Measurements from ENCODE around the gene ZNF74. TPM values are rescaled to one million over a fixed set of nuclear protein-coding genes. Genes with fewer than 3 reads are reported as not detected.

ZNF74 gene
- total RNA-seq, 4 donors from 2014 or later, result 2.8 to 7.2 (median 3.5) TPM

- TF ChIP-seq CTCF (IDR thresholded peaks at IDR 0.05; ENCODE audit: low read depth), result no peak
Measured at GRCh38 chr22:20457506-20458240, 63.7 kb downstream of the ZNF74 start.

Small RNAs within 50 kb of the gene (small RNA-seq; reads per million reads assigned to genes)
- gene RNU6-225P, result not detected

Other genes with a start within 250 kb of the ZNF74 start
- 1 to 10 TPM in 2 of 4 donors, not detected in 2; 1.3 to 3.0 TPM for gene CCDC188, start 243.1 kb upstream of the ZNF74 start, total RNA-seq
- under 1 TPM in 2 of 4 donors, not detected in 2; 0.68 to 0.82 TPM for gene RTN4R, start 125.8 kb upstream of the ZNF74 start, total RNA-seq
- gene DGCR6L, start 74.1 kb upstream of the ZNF74 start, total RNA-seq, result 10 to 100 TPM; 18.8 to 61.2 (median 54.0) TPM
- 10 to 100 TPM in 2 of 4 donors, 1 to 10 TPM in 2; 2.8 to 15.4 (median 8.1) TPM for gene SCARF2, start 43.7 kb downstream of the ZNF74 start, total RNA-seq
- 10 to 100 TPM; 12.4 to 49.8 (median 42.4) TPM for gene KLHL22, start 101.6 kb downstream of the ZNF74 start, total RNA-seq
- gene MED15, start 113.5 kb downstream of the ZNF74 start, total RNA-seq, result 10 to 100 TPM; 35.1 to 88.9 (median 49.9) TPM

Data from subcutaneous adipose tissue (tissue), 4 donors.